SKM-1 (cell line): ENCODE results near the gene SPTBN5.

ENCODE experiments used
- DNase-seq: peaks from one replicate; lab custom pipeline; 2025; ENCODE audit not compliant: unreplicated experiment; lab: John Stamatoyannopoulos, UW

SPTBN5 gene

GRCh38 chr15:41868321-41868720, 25.5 kb downstream of the SPTBN5 start:
- DNase-seq: no peak

- DNase-seq: no peak
Measured at GRCh38 chr15:41866872-41867579, 26.8 kb downstream of the SPTBN5 start.

DNA sequence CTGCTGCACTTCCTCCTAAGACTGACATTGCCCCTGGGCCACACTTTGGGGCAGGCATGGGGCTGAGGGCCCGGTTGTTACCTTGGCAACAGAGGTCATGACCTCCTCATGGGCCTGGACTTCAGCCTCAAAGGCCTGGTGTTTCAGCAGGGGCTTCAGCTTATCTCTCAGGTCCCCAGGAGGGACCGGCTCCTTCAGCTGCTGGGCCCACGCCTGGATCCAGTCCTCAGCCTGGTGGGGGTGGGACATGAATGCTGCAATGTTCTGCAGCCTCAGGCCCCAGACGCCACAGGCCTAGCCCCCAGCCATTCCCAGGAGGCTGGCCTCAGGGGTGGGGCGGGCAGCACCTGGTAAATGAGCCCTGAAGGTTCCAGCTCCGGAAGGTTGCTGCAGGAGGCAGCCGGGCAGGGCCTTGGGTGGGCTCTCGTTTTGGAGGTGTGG, 27.6 kb downstream of the SPTBN5 start:
- DNase-seq: no peak

DNA sequence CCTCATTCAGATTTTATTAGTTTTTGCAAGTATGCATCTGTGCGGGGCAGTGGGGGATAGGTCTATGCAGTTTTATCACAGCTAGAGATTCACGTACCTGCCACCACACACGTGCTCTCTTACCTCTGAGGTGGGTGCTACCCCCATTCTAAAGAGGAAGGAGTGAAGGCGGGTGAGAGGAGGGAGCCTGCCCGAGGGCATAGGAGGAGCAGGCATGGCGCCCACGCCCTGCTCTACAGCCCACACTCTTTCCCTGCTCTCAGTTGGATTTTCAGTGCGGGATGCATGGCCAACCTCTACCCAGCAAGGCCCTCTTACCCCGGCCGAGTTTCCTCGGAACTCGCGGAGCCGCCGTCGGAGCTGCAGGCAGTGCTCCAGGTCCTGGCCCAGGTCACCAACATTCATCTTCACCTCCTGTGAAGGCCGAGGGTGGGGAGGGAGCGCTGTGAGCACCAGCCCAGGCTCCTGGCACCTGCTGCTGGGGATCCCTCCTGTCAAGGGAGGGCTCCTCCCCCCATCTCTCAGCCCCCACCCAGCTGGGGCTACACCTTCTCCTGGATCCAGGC, 28.3 kb downstream of the SPTBN5 start:
- DNase-seq: no peak

DNA sequence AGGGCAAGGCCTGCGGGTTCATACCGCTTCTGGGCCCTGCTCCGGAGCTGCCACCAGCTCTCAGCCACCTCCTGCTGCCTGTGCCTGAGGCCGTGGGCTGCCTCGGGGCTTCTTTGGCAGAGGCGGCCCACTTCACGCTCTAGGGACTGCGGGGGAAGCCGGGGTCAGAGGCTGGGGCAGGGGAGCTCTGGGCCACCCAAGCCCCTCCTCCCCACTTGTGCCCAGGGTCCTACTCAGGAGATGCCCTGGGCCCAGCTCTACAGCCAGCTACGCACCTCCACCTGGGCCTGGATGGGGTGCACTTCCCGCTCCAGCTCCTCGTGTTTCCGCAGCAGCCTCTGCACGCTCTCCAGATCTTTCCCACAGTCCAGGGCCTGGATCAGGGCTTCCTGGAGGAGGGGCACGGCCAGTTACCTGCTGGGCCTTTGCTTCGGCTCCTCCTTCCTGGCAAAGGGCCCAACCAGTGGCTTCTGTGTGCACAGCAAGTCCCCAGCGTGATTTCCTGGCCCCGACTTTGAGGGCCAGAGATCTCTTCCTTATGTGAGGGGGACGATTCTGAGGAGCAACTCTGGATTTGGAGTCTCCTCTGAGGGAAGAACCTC, 31.2 kb downstream of the SPTBN5 start:
- no peak for DNase-seq

GRCh38 chr15:41861736-41862356, 32.0 kb downstream of the SPTBN5 start:
- DNase-seq: no peak

- DNase-seq: peak; percentile 14
Measured at GRCh38 chr15:41860049-41860828, 33.6 kb downstream of the SPTBN5 start.

- DNase-seq: no peak
Measured at GRCh38 chr15:41858756-41859155, 35.1 kb downstream of the SPTBN5 start.

DNA sequence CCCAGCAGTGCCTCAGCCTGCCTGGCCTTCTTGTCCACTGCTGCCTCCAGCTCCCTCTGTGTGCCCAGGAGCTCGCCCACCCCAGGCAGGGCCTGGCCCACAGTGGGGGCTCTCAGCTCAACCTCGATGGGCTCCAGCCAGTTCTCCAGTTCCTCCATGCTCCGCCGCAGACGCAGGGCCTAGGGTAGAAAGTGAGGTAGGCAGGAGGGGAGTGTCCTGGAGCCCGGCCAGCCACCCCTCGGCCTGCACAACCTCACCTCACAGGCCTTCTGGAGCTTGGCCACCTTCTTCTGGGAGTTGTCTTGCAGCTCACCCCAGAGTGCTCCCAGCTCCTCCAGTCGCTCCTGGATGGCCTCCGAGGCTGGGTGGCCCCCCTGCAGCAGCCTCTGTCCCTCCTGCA, 36.5 kb downstream of the SPTBN5 start:
- DNase-seq: no peak

GRCh38 chr15:41856716-41857115, 37.1 kb downstream of the SPTBN5 start:
- DNase-seq: no peak

DNA sequence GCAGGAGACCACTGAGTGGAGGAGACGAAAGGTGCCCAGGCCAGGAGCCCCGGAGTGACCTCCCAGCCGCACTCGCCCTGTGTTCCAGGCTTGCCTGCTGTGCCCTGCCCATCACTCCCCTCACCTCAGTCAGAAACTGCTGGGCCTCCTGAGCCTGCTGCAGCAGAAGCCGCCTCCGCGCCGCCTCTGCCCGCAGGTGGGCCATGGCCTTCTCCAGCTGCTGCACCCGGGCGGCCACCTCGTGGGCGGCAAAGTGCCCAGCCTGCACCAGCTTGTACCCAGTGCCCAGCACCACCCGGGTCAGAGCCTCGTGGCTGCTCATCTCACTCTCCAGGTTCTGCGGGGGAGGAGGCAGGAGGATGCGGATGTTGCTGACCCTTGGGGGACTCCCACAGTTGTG, 37.6 kb downstream of the SPTBN5 start:
- no peak for DNase-seq

DNA sequence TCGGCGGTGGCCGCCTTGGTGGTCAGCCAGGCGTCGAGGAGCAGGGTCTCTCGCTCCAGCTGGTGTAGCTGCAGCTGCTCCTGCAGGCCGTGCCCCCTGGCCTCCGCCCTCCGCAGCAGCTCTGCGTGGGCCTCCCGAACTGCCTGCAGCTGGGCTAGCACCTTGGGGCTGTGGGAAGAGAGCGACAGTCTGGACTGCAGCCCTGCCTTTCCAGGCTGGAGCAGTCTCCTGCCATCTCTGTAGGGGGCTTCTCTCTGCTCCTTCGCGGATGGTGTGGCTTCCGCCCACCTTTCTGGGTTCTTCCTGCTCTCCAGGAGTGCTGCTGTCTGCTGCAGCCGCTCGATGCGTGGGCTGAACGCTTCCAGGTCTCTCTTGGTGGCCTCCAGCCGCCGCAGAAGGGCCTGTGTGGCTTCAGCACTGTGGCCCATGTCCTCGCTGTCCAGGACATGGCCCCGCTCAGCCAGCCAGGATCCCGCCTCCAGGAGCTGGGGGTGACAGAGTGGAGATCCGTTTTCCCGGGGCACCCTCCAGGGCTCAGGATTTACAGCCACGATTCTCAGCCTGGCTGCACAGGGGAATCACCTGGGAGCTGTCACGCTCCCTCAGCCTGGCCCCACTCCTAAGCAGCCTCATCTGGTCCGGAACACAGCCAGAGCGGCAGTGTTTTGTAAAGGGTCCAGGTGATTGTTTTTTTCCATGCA, 38.4 kb downstream of the SPTBN5 start:
- no peak for DNase-seq

DNA sequence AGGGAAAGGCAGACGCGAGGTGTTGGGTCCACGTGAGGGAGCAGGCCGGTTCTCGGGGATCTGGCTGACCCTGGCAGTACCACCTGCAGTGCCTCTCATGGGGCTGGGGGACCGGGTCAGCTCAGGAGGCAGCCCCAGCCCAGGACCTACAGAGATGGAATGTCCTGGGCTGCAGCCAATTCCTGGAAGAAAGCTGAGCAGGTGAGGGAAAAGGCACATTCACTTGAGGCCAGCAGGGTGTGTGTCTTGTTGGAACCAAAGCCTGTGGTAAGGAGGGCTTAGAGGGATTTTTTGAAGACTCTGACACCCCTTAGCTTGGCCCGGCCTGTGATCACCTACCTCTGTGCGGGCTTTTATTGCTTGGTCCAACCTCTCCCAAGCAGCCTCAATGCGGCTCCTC, 39.4 kb downstream of the SPTBN5 start:
- no peak for DNase-seq

GRCh38 chr15:41853831-41854230, 40.0 kb downstream of the SPTBN5 start:
- no peak for DNase-seq

GRCh38 chr15:41852736-41853590, 40.9 kb downstream of the SPTBN5 start:
- DNase-seq: no peak

DNA sequence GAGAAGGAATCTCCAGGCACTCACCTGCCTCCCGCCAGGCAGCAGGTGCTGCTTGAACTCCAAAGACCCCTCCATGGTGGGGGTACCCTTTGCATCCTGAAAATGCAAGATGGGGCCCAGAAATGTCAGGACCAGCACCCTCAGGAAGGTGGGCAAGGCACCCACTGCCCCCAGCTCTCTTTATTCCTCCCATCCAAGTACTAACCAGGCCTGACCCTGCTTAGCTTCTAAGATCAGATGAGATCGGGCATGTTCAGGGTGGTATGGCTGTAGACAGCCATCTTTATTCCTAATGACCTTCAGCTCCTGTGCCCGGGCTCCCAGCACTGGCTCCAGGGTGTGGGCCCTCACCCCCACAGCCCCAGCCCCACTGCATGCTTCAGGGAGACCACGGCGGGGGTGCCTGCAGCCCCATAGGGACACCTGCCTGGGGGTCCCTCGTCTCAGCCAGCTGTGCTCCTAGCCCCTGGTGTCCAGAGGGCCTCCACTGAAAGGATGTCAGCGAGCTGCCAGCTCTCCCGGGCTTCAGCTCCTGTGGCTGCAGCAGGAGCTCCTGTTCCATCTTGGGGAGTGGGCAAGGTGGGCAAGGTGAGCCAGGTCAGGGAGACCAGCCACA, 42.0 kb downstream of the SPTBN5 start:
- no peak for DNase-seq

- DNase-seq: no peak
Measured at GRCh38 chr15:41851167-41851523, 42.7 kb downstream of the SPTBN5 start.

GRCh38 chr15:41850482-41851166, 43.2 kb downstream of the SPTBN5 start:
- DNase-seq: no peak

DNA sequence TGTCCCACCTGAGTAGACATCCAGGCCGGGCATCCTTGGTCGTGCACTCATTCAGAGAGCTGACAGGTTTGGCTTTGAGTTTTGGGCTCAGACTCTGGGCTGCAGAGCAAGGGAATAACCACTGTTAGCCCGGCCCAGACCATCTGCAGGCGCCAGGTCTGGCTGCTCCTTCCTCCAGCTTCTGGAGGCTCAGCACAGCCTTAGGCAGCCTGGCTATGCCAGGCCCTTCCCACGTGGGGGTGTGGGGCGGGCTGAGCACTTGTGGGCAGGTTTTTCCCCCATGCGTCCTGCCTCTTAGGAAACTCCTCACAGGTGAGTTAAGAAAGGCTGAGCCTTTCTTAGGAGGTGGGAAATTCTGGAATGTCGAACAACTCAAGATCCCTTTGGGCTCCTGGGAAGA, 44.0 kb downstream of the SPTBN5 start:
- DNase-seq: no peak
